Right lobe of liver (tissue), 4 donors: ENCODE data around the gene TAB3.

Experiments
- CTCF ChIP-seq, 4 donors: fragments of 200-600 bp in 3 of 4; fragments of 450-650 bp in 1 of 4; IDR thresholded peaks; one replicate each; pipeline versions ENCODE4 v1.5.1 to v1.8.0; 2016 to 2022; ENCODE audit warnings: antibody characterized with exemption in 4 of 4, mild to moderate bottlenecking in 2 of 4
- POLR2A ChIP-seq: fragments of 450-650 bp; IDR thresholded peaks from one replicate; pipeline ENCODE4 v1.6.1; 2017; ENCODE audit warnings: antibody characterized with exemption, mild to moderate bottlenecking
- donor health status: DM: no; HTN: no; CAD: no.
- donor health status: DM: no; HTN: no; CAD: no.
- donor health status: DM: no; HTN: yes; CAD: no.

- no peak for TF ChIP-seq CTCF (IDR thresholded peaks at IDR 0.05)
- no peak for TF ChIP-seq POLR2A
Measured at GRCh38 chrX:30930679-30931078, 41.6 kb upstream of the TAB3 start.
